Epithelial cell of esophagus (primary cell): Measurements from ENCODE around the gene USF2.

Experiments used
- DNase-seq: peaks from one replicate; pipeline ENCODE4 v3.0.0; 2010; ENCODE audit warnings: low read depth
- H3K4me3 ChIP-seq: 2 replicates; pipeline ENCODE4 v1.5.1; 2011; ENCODE audit warnings: mild to moderate bottlenecking, low read length, control low read depth
- CTCF ChIP-seq: IDR thresholded peaks from 2 replicates; pipeline ENCODE4 v1.5.1; 2011; ENCODE audit warnings: low read depth, mild to moderate bottlenecking, low read length, control low read depth, inconsistent platforms; ENCODE audit not compliant: insufficient read depth; ENCODE audit errors: missing control alignments

USF2 gene

GRCh38 chr19:35298561-35298972 lies 29.8 kb downstream of the USF2 start:
- no peak overlapping the region for H3K4me3 ChIP-seq
- TF ChIP-seq CTCF, result no peak
- no peak for DNase-seq

GRCh38 chr19:35299523-35300338 lies 31.0 kb downstream of the USF2 start:
- no peak for TF ChIP-seq CTCF
- no peak for DNase-seq
- no peak overlapping the region for H3K4me3 ChIP-seq

GRCh38 chr19:35300339-35300649 lies 31.5 kb downstream of the USF2 start:
- no peak for DNase-seq
- no peak overlapping the region for H3K4me3 ChIP-seq
- TF ChIP-seq CTCF, result no peak

GRCh38 chr19:35301961-35302360 lies 33.2 kb downstream of the USF2 start:
- no peak overlapping the region for H3K4me3 ChIP-seq
- no peak for DNase-seq
- TF ChIP-seq CTCF, result no peak

- no peak for TF ChIP-seq CTCF
- H3K4me3 ChIP-seq, result no peak overlapping the region
- DNase-seq, result no peak
Measured at GRCh38 chr19:35302446-35302845, 33.7 kb downstream of the USF2 start.

- no peak overlapping the region for H3K4me3 ChIP-seq
- no peak for DNase-seq
- TF ChIP-seq CTCF, result no peak
Measured at GRCh38 chr19:35303357-35303915, 34.7 kb downstream of the USF2 start.

GRCh38 chr19:35304036-35304435 lies 35.3 kb downstream of the USF2 start:
- TF ChIP-seq CTCF, result no peak
- no peak for DNase-seq
- no peak overlapping the region for H3K4me3 ChIP-seq
